ENCODE results near the gene ACTL6A. TPM values are rescaled to one million over a fixed set of nuclear protein-coding genes. Genes with fewer than 3 reads are reported as not detected.

The ACTL6A gene
- total RNA-seq, 4 donors from 2014 or later = 34.1 to 67.3 (median 48.7) TPM

DNA sequence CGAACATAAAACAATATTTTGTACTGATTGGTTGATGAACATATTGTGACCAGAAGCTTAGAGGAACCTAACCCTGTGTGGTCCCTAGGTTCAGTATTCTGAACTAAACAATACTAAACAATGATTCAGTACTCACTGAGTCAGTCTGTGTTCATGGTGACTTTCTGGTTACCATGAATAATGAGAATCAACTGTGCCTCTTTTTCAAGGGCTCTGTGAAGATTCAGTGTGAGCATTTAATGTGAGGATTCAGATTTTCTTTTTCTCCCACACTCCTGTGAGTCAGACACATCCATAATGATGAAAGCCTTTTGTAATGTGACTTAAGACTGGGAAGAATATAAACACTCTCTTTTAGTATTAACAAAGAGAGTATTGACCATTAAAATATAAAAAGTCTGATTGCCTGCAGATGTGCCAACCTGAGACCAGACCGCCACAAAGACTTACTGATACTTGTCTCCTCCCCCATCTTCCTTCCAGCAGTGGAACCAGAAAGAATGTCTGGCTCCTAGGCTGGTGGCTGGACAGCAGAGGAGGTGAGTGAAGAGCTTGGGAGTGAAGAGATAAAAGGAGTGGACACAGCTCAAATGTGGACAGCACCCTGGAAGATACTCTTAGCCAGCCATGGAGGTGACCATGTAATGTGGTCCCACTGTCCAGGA is 17.6 kb upstream of the ACTL6A start:
- TF ChIP-seq CTCF (IDR thresholded peaks at IDR 0.05) (no peak), POLR2A (IDR thresholded peaks at IDR 0.05) (no peak)
- 66 to 79% methylated on average over 2 of the region's 2 CpGs for WGBS, 2 donors
- intact Hi-C loops (cut with DNase I; ENCODE audit: low total_unique reads) = no loop called here
- H3K4me3 ChIP-seq (ENCODE audit: low read depth, poor library complexity, severe bottlenecking) = no peak overlapping the region
- no peak for DNase-seq (ENCODE audit: low spot score in 2 of 2)

- no peak for DNase-seq (ENCODE audit: low spot score in 2 of 2)
- intact Hi-C loops (cut with DNase I; ENCODE audit: low total_unique reads) = no loop called here
- TF ChIP-seq POLR2A (IDR thresholded peaks at IDR 0.05) (no peak), CTCF (IDR thresholded peaks at IDR 0.05) (no peak)
These were observed 15.9 kb upstream of the ACTL6A start for GRCh38 chr3:179546814-179547241.

DNA sequence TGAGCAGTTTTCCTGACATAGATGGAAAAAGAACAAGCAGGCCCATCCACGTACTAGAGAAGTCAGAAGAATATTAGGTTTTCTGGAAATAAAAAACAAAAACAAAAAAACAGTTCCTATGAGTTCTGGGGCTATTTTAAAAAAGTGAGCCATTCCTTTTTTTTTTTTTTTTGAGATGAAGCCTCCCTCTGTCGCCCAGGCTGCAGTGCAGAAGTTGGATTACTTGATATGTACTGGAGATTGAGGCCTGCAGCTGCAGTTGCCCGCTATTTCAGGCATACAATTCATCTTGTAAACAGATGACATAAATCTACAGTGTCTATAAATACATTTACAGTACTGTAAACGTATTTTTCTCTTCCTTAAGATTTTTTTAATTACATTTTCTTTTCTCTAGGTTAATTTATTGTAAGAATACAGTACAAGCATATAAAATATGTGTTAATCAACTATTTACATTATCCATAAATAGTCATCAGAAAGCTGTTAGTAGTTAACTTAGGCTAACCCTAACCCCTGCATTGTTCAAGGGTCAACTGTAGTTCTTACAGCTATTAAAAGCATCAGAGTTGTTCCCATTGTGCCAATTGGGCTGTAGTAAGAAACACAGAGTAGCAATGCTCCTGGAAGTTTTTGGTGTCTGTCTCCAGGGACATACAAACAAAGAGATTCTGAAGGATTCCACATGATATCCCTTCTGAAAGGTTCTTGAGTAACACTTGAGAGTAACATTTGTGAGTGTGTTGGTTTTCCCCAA is 11.2 kb upstream of the ACTL6A start:
- H3K4me3 ChIP-seq (ENCODE audit: low read depth, poor library complexity, severe bottlenecking) = no peak overlapping the region
- DNase-seq (ENCODE audit: low spot score in 2 of 2) = no peak
- TF ChIP-seq POLR2A (IDR thresholded peaks at IDR 0.05) (no peak), CTCF (IDR thresholded peaks at IDR 0.05) (no peak)
- intact Hi-C loops (cut with DNase I; ENCODE audit: low total_unique reads) = loop anchor here (10.0 kb wide), 1 partner anchor 127 kb away; no protein-coding TSS in a partner anchor
- 59 to 64% methylated on average over 4 of the region's 4 CpGs for WGBS, 2 donors

More at GRCh38 chr3:179546814-179547241, 15.9 kb upstream of the ACTL6A start:
- WGBS, 2 donors = 33 to 61% methylated on average over 2 of the region's 2 CpGs
- H3K4me3 ChIP-seq (ENCODE audit: low read depth, poor library complexity, severe bottlenecking) = no peak overlapping the region

DNA sequence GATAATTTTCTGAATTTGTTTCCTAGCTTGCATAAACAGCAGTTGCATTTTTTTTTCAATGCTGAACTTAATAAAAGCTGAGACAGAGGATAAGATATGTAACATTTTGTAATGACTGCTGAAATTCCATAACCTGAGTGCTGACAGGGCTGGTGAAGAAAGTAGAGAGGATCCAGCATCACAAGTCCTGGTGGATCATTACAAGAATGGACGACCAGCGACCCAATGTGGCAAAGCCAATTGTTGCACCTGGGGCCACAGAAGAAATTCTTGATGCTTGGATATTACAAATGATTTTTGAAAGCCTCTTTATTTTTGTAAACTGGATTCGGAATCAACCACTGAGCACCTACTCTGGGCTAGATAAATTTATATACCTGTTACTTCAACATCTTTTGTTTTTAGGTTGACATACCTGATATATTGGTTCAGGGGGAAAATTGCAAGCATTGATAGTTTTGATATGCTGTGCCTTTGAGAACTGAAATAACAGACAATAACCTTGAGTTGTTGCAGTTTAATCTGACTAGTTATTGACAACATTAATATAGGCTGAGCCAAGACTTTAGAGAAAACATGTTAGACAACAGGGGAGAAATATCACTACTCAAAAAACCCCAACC is 3.9 kb upstream of the ACTL6A start:
- DNase-seq (ENCODE audit: low spot score in 2 of 2) = peak; percentile 57 to 90
- no peak overlapping the region for H3K4me3 ChIP-seq (ENCODE audit: low read depth, poor library complexity, severe bottlenecking)
- intact Hi-C loops (cut with DNase I; ENCODE audit: low total_unique reads) = loop anchor here (10.0 kb wide), 1 partner anchor 134 kb away; no protein-coding TSS in a partner anchor
- TF ChIP-seq CTCF (IDR thresholded peaks at IDR 0.05) (no peak), POLR2A (IDR thresholded peaks at IDR 0.05) (no peak)
- 1 to 6% methylated on average over 3 of the region's 3 CpGs for WGBS, 2 donors

DNA sequence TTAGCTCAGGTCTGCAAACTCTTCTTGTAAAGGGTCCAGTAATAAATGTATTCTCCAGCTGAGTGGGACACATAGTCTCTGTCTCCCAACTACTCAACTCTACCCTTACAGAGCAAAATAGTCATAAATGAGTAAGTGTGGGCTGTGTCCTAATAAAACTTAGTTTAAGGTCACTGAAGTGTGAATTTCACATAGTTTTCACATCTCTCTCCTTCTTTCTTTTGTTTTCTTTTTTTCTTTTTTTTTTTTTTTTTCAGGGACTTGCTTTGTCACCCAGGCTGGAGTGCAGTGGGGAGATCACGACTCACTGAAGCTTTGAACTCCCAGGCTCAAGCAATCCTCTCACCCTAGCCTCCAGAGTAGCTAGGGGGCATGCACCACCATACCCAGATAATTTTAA is 1.9 kb upstream of the ACTL6A start:
- intact Hi-C loops (cut with DNase I; ENCODE audit: low total_unique reads) = no loop called here

More for the DNA sequence above, 1.9 kb upstream of the ACTL6A start:
- WGBS, 2 donors = 85 to 100% methylated on average over 1 of the region's 1 CpG
- DNase-seq (ENCODE audit: low spot score in 2 of 2) = no peak
- no peak overlapping the region for H3K4me3 ChIP-seq (ENCODE audit: low read depth, poor library complexity, severe bottlenecking)
- no peak for TF ChIP-seq CTCF (IDR thresholded peaks at IDR 0.05)
- no peak for TF ChIP-seq POLR2A (IDR thresholded peaks at IDR 0.05)
